UCSD-AML1 (cell line): ENCODE results near the gene CCNF.
A peak's percentile ranks its signal among the peaks of the same experiment; 100 is the strongest.
"Not testable (repeated sequence)": the region's sequence is repeated elsewhere in the genome, so short reads cannot be mapped to it uniquely, and the experiment has no call there.

ENCODE experiments used
- DNase-seq: peaks from one replicate; lab custom pipeline; 2025; ENCODE audit not compliant: unreplicated experiment; lab: John Stamatoyannopoulos, UW

CCNF gene

DNA sequence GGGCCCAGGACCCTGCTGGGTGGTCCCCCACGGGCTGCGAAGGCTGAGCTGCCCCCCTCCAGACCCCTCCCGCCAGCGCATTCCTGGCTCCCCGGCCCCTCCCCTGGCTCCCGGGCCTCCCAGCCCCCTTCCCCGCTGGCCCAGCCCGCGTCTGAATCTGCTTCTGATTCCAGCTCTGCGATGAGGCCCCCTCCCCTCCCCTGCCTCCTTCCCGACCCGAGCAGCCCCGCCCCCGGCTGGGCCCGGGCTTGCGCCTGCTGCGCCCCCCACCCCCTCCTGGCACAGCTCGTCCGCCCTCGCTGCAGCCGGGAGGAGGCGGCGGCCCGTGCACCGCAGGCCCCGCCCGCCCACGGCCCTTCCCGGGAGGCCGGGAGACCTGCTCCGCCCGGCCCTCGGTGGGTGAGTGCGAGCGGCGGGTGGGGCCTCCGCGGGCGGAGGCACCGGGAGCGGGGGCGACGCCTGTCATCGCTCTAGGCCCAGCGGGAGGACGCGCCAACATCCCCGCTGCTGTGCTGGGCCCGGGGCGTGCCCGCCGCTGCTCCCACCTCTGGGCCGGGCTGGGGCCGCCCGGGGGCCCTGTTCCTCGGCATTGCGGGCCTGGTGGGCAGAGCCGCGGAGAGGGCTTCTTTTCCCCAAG is 41.9 kb downstream of the CCNF start, which contains the start of gene NTN3:
Gene NTN3 (plus strand): TSS at position 282 of the 637 bp plus-strand sequence. CDS start 405 bp downstream, outside the sequence.
- no peak for DNase-seq

DNA sequence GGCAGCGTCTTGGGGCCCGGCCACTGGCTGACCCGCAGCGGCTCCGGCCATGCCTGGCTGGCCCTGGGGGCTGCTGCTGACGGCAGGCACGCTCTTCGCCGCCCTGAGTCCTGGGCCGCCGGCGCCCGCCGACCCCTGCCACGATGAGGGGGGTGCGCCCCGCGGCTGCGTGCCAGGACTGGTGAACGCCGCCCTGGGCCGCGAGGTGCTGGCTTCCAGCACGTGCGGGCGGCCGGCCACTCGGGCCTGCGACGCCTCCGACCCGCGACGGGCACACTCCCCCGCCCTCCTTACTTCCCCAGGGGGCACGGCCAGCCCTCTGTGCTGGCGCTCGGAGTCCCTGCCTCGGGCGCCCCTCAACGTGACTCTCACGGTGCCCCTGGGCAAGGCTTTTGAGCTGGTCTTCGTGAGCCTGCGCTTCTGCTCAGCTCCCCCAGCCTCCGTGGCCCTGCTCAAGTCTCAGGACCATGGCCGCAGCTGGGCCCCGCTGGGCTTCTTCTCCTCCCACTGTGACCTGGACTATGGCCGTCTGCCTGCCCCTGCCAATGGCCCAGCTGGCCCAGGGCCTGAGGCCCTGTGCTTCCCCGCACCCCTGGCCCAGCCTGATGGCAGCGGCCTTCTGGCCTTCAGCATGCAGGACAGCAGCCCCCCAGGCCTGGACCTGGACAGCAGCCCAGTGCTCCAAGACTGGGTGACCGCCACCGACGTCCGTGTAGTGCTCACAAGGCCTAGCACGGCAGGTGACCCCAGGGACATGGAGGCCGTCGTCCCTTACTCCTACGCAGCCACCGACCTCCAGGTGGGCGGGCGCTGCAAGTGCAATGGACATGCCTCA is 42.6 kb downstream of the CCNF start:
- DNase-seq, result no peak

DNA sequence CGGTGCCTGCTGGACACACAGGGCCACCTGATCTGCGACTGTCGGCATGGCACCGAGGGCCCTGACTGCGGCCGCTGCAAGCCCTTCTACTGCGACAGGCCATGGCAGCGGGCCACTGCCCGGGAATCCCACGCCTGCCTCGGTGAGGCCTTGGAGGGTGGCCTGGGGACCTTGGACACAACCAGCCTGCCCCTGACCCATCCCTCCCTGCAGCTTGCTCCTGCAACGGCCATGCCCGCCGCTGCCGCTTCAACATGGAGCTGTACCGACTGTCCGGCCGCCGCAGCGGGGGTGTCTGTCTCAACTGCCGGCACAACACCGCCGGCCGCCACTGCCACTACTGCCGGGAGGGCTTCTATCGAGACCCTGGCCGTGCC is 43.2 kb downstream of the CCNF start:
- DNase-seq, result no peak

DNA sequence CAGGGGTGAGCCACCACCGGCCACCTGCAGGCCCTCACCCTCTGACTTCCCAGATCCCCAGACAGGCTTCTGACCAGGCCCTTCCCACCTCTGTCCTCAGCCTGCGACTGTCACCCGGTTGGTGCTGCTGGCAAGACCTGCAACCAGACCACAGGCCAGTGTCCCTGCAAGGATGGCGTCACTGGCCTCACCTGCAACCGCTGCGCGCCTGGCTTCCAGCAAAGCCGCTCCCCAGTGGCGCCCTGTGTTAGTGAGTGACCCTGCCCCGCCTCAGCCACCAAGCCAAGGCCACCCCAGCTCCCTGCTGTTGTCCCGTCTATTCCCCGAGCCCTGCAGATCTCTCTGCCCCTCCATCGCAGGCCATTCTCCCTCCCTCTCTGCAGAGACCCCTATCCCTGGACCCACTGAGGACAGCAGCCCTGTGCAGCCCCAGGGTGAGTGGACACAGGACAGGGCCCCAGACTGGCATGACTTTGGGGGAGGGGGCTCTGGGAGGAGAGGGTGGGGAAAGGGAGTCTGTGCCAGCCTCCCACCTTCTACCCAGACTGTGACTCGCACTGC is 43.7 kb downstream of the CCNF start:
- DNase-seq, result no peak

DNA sequence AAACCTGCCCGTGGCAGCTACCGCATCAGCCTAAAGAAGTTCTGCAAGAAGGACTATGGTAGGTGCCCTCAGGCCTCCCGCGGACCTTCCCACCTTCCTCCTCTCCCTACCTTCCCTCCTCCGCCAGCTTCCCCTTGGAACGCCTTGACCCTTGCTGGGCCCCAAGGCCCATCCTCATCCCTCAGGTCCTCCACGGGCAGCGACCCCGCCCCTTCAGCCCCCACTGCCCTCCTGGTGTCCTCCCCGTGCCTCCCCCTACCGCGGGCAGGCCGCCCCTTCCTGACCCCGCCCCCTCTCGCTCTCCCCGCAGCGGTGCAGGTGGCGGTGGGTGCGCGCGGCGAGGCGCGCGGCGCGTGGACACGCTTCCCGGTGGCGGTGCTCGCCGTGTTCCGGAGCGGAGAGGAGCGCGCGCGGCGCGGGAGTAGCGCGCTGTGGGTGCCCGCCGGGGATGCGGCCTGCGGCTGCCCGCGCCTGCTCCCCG is 44.2 kb downstream of the CCNF start:
- peak; percentile 59 for DNase-seq

DNA sequence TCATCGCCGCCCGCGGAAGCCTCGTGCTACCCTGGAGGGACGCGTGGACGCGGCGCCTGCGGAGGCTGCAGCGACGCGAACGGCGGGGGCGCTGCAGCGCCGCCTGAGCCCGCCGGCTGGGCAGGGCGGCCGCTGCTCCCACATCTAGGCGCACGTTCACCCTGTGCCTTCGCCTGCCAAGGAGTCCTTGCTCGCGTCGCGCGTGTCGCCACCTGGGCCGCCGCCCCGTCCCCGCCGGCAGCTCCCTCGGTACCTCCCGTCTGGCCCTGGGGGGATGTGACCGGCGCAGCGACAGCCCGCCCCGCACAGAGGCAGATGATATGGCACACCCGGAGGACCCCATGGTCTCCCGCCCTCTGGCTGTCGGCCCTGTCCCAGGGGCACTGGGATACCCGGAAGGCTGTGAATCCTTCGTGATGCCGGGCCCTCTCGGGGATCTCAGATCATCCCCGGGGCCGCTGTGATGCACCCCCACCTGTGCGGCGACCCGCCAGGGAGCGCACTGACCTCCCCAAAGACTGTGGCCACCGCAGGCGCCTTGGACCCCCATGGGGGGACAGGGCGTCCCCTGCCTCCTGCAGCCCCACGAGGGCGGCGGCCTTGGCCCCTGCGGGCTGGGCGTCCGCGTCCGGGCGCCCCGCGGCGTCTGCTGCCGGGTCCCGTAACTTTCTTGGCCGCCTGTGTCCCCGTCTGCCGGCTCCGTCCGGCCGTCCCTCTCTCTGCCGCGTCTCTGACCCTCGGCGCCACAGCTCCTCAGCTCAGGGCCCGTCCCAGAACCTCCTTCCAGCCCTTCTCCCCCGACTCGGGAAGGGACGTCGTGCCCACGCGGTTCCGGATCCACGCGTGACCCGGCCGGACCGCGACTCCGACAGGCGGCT is 45.0 kb downstream of the CCNF start:
- peak; percentile 72 for DNase-seq

DNA sequence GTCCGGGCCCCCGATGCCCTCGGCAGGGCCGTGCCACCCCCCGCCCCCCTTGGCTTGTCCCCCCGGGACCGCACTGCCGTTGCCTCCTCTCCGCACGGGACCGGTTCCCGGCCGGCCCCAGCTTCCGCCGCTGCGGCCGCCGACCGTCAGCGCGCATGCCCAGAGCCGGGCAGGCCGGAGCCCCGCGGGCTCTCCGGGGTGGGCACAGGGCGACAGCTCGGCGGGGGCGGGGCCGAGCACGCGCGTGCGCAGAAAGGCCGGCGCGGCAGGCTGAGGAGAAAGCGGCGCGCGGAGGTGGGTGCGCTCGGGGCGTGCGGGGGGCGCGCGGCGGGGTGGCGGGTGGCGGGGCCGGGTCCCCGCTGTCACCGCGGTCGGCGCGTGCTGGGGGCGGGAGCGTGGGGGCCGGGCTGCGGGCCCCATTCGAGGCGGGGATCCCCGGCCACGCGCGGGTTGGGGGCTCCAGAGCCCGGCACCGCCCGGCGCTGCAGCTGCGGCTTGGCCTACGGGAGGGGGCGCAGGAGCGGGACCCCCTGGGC is 45.7 kb downstream of the CCNF start, which contains the start of gene TBC1D24:
Gene TBC1D24 (plus strand): TSS at position 251 of the 536 bp plus-strand sequence. CDS start 21,022 bp downstream, outside the sequence.
- DNase-seq, result peak; percentile 92

DNA sequence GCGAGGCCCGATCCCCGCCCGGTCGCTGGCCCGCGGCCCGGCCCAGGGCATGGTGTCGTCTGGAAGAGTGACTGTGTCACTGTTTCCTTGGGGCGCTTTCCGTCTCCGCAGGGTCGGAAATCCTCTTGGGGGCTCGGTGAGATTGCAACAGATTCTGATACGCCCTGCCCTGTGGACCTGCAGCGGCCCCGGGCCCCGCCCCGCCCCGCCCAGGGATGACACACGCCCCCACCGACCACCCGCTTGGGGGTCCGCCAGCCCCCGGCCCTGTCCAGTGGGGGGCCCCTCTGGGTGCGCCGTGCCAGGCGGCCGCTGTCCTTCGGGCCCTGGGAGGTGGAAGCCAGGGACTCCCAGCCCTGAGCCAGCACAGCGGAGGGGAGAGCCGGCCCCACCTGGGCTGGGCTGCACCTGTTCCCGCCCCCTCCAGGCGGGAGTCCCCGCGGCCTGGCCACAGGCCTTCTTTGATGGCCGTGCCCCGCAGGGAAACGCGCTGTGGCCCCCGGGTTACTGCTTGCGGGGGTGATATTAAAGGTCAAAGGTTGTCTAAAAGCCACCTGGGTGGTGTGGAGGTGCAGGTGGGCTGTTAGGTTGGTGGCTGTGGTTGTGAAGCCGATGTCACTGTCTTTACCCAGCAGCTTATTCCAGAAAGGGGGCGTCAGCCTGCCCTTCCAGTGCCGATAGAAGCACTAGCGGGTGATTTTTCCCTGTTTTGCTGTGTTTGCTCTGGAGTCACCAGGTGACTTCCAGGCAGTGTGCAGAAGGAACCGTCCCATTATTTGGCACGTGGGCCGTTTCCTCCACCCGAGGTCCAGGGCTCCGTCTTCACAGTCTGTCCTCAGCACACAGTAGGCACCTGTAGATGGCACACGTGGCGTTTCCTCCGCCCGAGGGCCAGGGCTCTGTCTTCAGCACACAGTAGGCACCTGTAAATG is 46.4 kb downstream of the CCNF start:
- DNase-seq, result peak; percentile 47

DNA sequence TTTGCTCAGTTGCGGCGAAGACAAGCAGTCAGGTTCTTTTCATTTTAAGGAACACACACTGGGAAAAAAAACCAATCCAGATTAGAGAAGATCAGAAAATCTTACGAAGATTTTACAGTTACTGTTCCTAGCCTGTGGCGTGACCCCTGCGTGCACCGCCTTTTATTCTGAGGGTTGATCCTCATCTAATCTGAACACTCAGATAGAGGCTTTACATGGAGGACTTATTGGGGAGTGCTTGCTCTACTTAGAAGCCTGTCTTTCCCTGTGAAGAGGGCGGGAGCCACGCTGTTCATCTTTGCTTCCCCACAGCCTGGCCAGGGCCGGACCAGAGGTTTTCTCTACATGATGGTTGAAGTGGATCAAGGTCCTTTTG is 47.1 kb downstream of the CCNF start:
- no peak for DNase-seq

DNA sequence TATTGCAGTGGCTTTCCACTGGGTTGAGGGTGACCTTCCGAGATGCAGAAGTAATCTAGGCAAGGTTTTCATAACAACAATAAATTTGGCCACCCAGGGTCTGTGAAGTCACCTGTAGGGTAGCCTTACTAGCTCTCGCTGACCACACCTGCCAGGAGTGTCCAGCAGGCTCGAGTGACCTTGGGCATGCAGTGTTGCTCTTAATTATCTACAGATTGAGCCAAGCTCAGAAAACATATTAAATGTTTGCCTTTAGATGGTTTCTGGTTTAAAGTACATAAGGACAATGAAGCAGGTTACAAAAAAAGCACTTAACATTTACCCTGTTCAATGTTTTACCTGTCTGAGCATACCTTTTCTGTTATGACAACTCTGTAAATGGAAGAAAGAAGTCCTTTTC is 47.5 kb downstream of the CCNF start:
- DNase-seq, result no peak

DNA sequence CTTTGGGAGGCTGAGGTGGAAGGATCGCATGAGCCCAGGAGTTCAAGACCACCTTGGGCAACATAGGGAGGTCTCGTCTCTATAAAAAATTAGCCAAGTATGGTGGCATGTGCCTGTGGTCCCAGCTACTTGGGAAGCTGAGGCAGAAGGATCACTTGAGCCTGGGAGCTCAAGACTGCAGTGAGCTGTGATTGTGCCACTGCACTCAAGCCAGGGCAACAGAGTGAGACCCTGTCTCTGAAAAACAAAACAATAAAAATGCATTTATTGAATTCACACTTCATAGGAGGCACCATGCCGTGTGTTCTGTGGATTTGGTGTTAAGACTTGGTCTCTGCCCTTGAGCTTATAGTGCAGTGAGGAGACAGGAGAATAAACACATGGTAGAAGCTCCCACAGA is 48.1 kb downstream of the CCNF start:
- DNase-seq, result no peak

DNA sequence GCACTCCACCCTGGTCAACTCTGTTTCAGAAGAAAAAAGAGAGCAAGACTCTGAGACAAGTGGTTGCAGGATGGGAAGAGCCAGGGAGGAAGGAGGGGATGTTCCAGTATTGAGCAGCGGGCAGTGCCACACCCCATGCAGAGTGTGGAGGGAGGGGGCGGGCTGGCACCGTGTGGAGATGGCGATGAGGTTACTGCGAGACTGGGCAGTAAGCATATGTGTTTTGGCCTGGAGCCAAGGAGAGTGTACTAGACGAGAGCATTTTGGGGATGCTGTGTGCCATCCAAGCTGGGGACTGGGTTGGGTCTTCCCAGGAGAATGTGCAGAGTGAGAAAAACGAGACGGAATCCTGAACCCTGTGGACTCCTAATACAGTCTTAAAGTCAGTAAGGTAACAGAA is 49.0 kb downstream of the CCNF start:
- DNase-seq, result no peak

DNA sequence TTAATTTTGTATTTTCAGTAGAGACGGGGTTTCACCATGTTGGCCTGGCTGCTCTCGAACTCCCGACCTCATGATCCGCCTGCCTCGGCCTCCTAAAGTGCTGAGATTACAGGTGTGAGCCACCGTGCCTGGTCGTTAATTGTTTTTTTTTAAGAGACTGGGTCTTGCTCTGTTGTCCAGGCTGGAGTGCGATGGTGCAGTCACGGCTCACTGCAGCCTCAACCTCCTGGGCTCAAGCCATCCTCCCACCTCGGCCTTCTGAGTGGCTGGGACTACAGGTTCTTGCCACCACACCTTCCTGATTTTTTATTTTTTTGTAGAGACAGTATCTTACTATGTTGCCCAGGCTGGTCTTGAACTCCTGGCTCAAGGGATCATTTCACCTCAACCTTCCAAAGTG is 50.7 kb downstream of the CCNF start:
- not testable (repeated sequence) for DNase-seq

DNA sequence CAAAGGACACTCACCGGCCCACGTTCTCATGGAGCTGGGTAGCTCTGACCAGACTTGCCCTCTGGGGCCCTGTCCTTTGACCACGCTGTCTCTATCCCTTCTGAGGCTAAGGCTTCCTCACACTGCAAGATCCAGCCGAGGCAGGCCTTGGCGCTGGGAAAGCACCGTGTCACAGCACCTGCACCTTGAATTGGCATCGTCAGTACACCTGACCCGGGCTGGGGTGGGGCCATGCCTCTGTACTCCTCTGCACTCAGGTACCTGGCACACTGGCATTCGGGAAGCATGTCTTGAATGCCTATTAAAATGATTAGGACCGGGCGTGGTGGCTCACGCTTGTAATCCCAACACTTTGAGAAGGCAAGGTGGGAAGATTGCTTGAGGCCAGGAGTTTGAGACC is 51.7 kb downstream of the CCNF start:
- DNase-seq, result no peak

DNA sequence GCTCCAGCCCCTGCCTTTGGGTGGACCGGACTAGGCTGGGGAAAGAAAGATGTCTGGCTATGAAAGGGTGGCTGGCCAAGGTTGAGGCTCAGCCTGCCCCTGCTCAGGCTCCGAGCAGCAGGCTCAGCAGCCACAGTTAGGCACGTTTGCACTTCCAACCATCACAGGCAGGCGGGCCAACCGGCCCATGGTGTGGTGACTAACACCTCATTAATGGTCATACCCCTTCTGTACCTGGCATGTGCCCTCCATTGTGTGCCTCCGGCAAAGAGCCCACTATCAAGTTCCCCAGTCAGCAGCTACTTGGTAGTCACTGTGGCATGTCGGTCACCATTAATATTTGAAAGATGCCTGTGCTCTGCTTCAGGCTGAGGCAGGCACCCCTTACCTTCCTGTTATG is 52.4 kb downstream of the CCNF start:
- no peak for DNase-seq

DNA sequence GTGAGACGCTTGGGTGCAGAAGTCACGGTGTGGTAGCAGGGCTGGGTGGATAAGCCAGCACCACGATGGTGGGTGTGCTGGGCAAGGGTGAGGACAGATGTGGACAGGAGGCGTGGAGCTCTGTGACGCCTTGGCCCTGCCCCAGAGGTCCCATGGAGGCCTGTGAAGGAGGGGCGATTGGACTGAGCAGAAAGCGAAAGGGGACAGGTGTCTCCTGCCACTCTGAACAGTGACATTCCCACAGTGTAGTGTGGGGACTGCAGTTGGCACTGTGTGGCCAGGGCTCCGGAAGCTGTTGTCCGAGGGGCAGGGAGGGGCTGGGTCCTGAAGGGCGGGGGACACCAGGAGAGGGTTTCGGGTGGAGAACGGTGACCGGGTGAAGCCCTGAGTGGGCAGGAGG is 53.0 kb downstream of the CCNF start:
- no peak for DNase-seq

DNA sequence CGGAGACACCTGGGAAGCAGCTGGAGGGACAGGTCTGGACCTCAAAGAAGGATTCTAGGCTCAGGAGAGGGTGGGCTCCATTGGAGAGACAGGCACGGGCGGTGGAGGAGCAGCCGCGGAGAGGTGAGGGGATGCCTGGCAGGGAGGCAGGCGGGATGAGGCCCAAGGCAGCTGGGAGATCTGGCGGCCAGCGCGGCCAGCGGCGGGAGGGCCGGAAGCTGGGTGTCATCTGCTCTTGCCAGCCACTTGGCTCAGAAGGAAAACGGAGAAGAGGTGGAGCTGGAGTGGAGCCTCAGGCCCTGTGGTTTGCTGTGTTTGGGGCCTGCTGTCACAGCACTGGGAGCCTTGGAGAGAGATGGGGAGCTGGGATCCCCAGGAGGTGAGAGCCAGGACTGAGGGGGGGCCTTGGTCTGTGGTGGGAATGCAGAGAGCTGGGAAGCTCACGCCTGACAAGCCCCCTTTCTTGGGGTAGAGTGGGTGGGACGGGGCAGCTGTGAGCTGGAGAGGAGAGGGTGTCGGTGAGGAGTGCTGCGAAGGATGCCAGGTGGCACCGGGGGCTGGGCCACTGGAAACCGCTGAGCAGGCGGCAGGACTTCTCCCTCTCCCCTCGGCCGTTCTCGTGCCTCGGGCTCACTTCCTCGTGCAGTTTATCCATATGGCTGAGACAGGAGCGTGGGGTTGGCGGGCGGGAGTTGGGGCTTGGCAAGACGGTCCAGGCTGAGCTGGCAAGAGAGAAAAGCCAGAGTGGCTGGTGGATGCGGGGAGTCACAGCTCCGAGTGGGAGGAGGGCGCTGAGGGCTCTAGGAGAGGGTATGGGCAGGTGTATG is 53.7 kb downstream of the CCNF start:
- DNase-seq, result no peak

DNA sequence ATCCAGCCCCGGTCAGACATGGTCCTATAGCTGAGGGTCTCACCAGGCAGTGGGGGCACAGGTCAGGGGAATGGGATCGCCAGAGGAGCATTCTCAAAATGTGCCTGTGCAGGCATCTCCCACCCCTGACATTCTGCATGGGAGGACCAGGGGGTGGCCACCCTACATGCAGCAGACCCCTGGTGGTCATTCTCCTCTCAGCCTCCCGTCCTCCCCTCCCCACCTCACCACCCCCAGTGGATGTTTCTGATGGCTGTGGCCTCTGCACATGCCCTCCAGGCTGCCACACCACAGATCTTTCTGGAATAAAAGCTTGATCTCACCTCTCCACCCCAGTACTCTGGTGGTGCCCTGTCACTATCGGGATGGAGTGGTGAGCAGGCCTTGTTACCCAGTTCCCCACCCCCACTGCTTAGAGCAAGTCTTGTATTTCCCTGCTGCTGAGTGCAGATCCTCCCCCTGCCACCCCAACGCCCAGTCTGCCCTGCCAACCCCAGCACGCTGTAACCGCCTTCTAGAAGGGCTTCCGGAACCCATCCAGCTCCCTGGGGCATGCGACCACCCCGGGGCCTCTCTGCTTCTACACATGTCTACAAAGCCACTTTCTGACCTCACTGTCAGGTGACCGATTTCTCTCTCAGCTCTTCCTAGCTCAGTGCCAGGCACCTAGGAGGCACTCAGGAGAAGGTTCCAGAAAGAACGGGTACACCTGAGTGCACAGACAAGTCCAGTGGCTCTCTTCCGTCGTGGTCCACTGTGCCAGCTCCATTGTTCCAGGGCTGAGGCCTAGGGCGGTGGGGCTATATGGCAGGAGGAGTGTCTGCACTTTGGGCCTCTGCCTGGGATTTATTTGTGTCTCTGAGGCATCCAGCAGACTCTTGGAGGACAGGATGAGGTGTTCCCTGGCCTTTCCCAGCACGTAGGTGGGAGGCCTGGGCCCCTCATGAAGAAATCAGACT is 55.0 kb downstream of the CCNF start:
- no peak for DNase-seq
